HUES48 (cell line): Measurements from ENCODE around the gene PATJ.
A peak's percentile ranks its signal among the peaks of the same experiment; 100 is the strongest.
"Not testable (repeated sequence)": the region's sequence is repeated elsewhere in the genome, so short reads cannot be mapped to it uniquely, and the experiment has no call there.

ENCODE experiments used
- H3K27ac ChIP-seq: one replicate; pipeline ENCODE4 v1.7.0; 2013; ENCODE audit warnings: low read depth, low read length, inconsistent platforms
- H3K27me3 ChIP-seq: 2 replicates; pipeline ENCODE4 v1.6.1; 2013; ENCODE audit warnings: mild to moderate bottlenecking, low read length; ENCODE audit not compliant: control insufficient read depth, insufficient read depth
- H3K36me3 ChIP-seq: 2 replicates; pipeline ENCODE4 v1.6.1; 2013; ENCODE audit warnings: low read length; ENCODE audit not compliant: control insufficient read depth, insufficient read depth
- H3K4me1 ChIP-seq: 2 replicates; pipeline ENCODE4 v1.6.1; 2013; ENCODE audit warnings: mild to moderate bottlenecking, low read length; ENCODE audit not compliant: control insufficient read depth, insufficient read depth
- H3K4me3 ChIP-seq: 2 replicates; pipeline ENCODE4 v1.5.1; 2013; ENCODE audit warnings: mild to moderate bottlenecking, low read depth, low read length
- H3K9ac ChIP-seq: 2 replicates; pipeline ENCODE4 v1.6.1; 2013; ENCODE audit warnings: mild to moderate bottlenecking, low read depth, low read length, moderate library complexity
- H3K9me3 ChIP-seq: 2 replicates; pipeline ENCODE4 v1.6.1; 2013; ENCODE audit warnings: low read length; ENCODE audit not compliant: control insufficient read depth, insufficient read depth

PATJ gene

DNA sequence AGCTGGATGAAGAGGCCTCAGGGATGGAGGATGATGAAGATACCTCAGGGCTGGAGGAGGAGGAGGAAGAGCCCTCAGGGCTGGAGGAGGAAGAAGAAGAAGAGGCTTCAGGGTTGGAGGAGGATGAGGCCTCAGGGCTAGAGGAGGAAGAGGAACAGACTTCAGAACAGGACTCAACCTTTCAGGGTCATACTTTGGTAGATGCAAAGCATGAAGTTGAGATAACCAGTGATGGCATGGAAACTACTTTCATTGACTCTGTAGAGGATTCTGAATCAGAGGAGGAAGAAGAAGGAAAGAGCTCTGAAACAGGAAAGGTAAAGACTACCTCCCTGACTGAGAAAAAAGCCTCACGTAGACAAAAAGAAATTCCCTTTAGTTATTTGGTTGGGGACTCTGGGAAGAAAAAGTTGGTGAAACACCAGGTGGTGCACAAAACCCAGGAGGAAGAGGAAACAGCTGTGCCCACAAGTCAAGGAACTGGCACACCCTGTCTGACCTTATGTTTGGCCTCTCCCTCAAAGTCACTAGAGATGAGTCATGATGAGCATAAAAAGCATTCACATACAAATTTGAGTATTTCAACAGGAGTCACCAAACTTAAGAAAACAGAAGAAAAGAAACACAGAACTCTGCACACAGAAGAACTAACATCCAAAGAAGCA, 467.8 kb downstream of the PATJ start:
- Histone ChIP-seq H3K4me1 (no peaks in the 10 kb centered on the region; the same call in 1 of the 2 replicates), H3K27ac (no peak overlapping the region), H3K9ac (no peak overlapping the region), H3K4me3 (no peak overlapping the region), H3K36me3 (peaks cover 63% of the 10 kb centered on the region), H3K9me3 (peaks cover 7% of the 10 kb centered on the region; the same call in 1 of the 2 replicates), H3K27me3 (no peaks in the 10 kb centered on the region)

DNA sequence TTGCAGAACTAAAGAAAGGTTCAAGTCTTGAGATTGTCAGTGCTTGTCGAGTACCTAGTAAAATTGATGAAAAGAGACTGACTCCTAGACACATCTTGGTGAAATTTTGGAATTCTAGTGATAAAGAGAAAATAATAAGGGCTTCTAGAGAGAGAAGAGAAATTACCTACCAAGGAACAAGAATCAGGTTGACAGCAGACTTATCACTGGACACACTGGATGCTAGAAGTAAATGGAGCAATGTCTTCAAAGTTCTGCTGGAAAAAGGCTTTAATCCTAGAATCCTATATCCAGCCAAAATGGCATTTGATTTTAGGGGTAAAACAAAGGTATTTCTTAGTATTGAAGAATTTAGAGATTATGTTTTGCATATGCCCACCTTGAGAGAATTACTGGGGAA, 468.7 kb downstream of the PATJ start:
- Histone ChIP-seq H3K36me3 (peaks cover 55% of the 10 kb centered on the region), H3K9me3 (peaks cover 7% of the 10 kb centered on the region; the same call in 1 of the 2 replicates), H3K27me3 (no peaks in the 10 kb centered on the region), H3K9ac (no peak overlapping the region), H3K4me1 (no peaks in the 10 kb centered on the region; the same call in 1 of the 2 replicates), H3K4me3 (no peak overlapping the region), H3K27ac (no peak overlapping the region)

DNA sequence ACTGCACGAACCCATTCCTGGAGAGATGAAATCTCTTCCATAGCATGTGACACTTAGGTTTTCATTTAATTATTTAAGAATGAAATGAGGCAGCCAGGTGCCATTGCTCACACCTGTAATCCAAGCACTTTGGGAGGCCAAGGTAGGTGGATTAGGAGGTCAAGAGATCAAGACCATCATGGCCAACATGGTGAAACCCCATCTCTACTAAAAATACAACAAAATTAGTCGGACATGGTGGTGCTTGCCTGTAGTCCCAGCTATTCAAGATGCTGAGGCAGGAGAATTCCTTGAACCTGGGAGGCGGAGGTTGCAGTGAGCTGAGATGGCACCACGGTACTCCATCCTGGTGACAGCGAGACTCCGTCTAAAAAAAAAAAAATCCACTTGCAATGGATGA, 470.1 kb downstream of the PATJ start:
- Histone ChIP-seq H3K36me3 (peaks cover 42% of the 10 kb centered on the region), H3K4me1 (no peaks in the 10 kb centered on the region), H3K27me3 (no peaks in the 10 kb centered on the region), H3K9ac (no peak overlapping the region), H3K9me3 (peaks cover 7% of the 10 kb centered on the region; the same call in 1 of the 2 replicates), H3K27ac (no peak overlapping the region), H3K4me3 (no peak overlapping the region)

DNA sequence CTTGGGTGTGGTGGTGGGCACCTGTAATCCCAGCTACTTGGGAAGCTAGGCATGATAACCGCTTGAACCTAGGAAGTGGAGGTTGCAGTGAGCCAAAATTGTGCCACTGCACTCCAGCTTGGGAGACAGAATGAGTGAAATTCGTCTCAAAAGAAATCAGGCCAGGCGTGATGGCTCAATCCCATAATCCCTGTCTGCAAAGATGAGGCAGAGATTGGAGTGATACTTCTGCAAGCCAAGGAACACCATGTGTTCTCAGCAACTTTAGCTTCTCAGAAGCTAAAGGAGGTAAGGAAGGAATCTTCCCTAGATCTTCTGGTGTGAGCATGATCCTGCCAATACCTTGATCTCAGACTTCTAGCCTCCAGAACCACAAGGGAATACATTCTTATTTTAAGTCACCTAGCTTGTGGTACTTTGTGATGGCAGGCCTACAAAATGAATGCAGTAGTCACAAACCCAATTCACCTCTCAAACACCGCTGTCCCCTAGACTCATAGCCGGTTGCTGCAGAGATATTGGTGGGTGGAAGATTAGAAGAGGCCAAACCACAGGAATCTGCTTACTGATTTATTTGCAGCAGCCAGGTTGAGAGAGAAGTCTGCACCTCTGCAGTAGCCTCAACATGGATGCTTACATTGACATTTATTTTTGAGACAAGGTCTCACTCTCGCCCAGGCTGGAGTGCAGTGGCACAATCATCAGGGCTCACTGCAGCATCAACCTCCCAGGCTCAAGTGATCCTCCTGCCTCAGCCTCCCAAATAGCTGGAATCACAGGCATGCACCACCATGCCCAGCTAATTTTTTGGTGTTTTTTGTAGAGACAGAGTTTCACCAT, 471.0 kb downstream of the PATJ start:
- H3K9ac ChIP-seq: no peak overlapping the region
- H3K4me3 ChIP-seq: no peak overlapping the region
- peaks cover 7% of the 10 kb centered on the region; the same call in 1 of the 2 replicates for H3K9me3 ChIP-seq
- peak overlapping the region; percentile 43 for H3K27ac ChIP-seq
- no peaks in the 10 kb centered on the region for H3K4me1 ChIP-seq
- H3K36me3 ChIP-seq: peaks cover 40% of the 10 kb centered on the region
- no peaks in the 10 kb centered on the region for H3K27me3 ChIP-seq

- no peaks in the 10 kb centered on the region for H3K27me3 ChIP-seq
- no peaks in the 10 kb centered on the region for H3K4me1 ChIP-seq
- H3K9me3 ChIP-seq: no peaks in the 10 kb centered on the region
- H3K9ac ChIP-seq: no peak overlapping the region
- H3K27ac ChIP-seq: no peak overlapping the region
- H3K36me3 ChIP-seq: peaks cover 12% of the 10 kb centered on the region
- H3K4me3 ChIP-seq: no peak overlapping the region
Observed at GRCh38 chr1:62218604-62219003, 476.3 kb downstream of the PATJ start.

- H3K27ac ChIP-seq, H3K9ac ChIP-seq, H3K4me1 ChIP-seq, H3K4me3 ChIP-seq, H3K27me3 ChIP-seq, H3K9me3 ChIP-seq: not testable (repeated sequence)
- H3K36me3 ChIP-seq: peaks cover 25% of the 10 kb centered on the region
Observed at GRCh38 chr1:62220456-62220855, 478.2 kb downstream of the PATJ start.

- Histone ChIP-seq H3K9me3 (no peaks in the 10 kb centered on the region), H3K9ac (no peak overlapping the region), H3K36me3 (peaks cover 27% of the 10 kb centered on the region), H3K27me3 (no peaks in the 10 kb centered on the region), H3K27ac (no peak overlapping the region), H3K4me3 (no peak overlapping the region), H3K4me1 (no peaks in the 10 kb centered on the region)
Observed at GRCh38 chr1:62221171-62221570, 478.9 kb downstream of the PATJ start.

DNA sequence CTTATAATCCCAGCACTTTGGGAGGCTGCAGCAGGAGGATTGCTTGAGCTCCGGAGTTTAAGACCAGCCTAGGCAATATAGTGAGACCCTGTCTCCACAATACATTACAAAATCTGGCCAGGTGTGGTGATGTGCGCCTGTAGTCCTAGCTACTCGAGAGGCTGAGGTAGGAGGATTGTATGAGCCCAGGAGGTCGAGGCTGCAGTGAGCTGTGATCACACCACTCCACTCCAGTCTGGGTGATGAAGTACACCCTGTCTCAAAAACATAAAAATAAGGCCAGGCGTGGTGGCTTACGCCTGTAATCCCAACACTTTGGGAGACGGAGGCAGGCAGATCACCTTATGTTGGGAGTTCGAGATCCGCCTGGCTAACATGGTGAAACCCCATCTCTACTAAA, 480.0 kb downstream of the PATJ start:
- Histone ChIP-seq H3K27me3 (no peaks in the 10 kb centered on the region), H3K4me3 (no peak overlapping the region), H3K9me3 (no peaks in the 10 kb centered on the region)

GRCh38 chr1:62224182-62224581, 481.9 kb downstream of the PATJ start:
- Histone ChIP-seq H3K9me3 (no peaks in the 10 kb centered on the region), H3K4me1 (peaks cover 11% of the 10 kb centered on the region), H3K27ac (no peak overlapping the region), H3K36me3 (peaks cover 46% of the 10 kb centered on the region), H3K9ac (no peak overlapping the region), H3K4me3 (no peak overlapping the region), H3K27me3 (no peaks in the 10 kb centered on the region)

More for the DNA sequence above, 480.0 kb downstream of the PATJ start:
- H3K36me3 ChIP-seq: peaks cover 37% of the 10 kb centered on the region
- no peak overlapping the region for H3K9ac ChIP-seq
- H3K4me1 ChIP-seq: no peaks in the 10 kb centered on the region
- H3K27ac ChIP-seq: no peak overlapping the region

- Histone ChIP-seq H3K4me3 (no peak overlapping the region), H3K4me1 (peaks cover 18% of the 10 kb centered on the region), H3K36me3 (peaks cover 60% of the 10 kb centered on the region), H3K9me3 (no peaks in the 10 kb centered on the region), H3K9ac (no peak overlapping the region), H3K27me3 (no peaks in the 10 kb centered on the region), H3K27ac (no peak overlapping the region)
Observed at GRCh38 chr1:62227496-62227895, 485.2 kb downstream of the PATJ start.
